ENCODE measurements around the gene PYCR2.
"Not testable (repeated sequence)": the region's sequence is repeated elsewhere in the genome, so short reads cannot be mapped to it uniquely, and the experiment has no call there.

DNA sequence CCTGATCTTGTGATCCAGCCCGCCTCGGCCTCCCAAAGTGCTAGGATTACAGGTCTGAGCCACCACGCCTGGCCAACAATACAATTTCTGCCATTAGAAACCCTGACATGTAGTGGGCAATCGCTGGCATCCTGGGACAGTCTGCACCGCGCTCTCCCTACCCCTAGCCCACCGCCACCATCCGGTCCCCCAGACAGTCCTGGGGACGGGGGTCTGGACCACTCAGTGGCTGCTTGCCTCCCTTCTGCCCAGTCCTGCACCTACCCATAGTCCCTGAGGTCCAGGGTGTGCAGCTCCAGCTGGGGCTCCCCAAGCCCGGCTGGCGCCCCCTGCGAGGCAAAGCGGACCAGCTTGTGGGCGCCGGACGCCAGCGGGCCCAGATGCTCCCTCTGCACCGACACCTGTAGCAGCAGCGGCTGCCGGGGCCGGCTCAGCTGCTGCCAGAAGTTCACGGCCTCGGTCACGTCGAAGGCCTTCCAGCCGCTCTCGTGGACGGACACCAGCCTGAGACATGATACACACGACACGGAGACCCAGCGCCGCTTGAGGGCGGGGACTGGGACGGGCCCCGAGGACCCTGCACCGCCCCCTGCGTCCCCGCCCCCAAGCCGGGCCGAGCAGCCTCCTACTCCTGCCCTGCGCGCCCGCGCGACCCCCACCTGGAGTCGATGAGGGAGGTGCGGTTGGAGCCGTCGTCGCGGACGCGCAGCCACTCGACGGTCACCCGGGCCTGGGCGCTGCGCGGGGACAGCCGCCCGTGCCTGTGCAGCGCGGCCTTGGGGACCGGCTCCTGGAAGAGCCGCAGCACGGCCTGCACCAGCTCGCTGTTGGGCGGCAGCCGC is 15.3 kb upstream of the PYCR2 start:
- not testable (repeated sequence) for TF ChIP-seq POLR2A (IDR thresholded peaks at IDR 0.05; ENCODE audit: low read length); GATA1 (IDR thresholded peaks at IDR 0.05; ENCODE audit: low read depth, low read length)

Measured in erythroblast (primary cell).